CD4-positive, alpha-beta T cell treated with Interleukin-4 for 1 hour (primary cell): ENCODE results near the gene BIRC6.
"Not testable (repeated sequence)": the region's sequence is repeated elsewhere in the genome, so short reads cannot be mapped to it uniquely, and the experiment has no call there.

ENCODE experiments used
- DNase-seq, 2 donors: peaks; one replicate each; pipeline ENCODE4 v3.0.0-alpha.2; 2020 to 2022

Gene BIRC6

GRCh38 chr2:32453242-32454062 is 96.6 kb downstream of the BIRC6 start:
- no peak for DNase-seq

- no peak for DNase-seq
Observed at GRCh38 chr2:32455816-32456215, 99.0 kb downstream of the BIRC6 start.

- no peak for DNase-seq
Observed at GRCh38 chr2:32456808-32457207, 100.0 kb downstream of the BIRC6 start.

GRCh38 chr2:32457814-32458213 is 101.0 kb downstream of the BIRC6 start:
- no peak for DNase-seq

GRCh38 chr2:32460861-32461260 is 104.0 kb downstream of the BIRC6 start:
- not testable (repeated sequence) for DNase-seq

- DNase-seq = no peak
Observed at GRCh38 chr2:32463110-32463509, 106.3 kb downstream of the BIRC6 start.

- no peak for DNase-seq
Observed at GRCh38 chr2:32464431-32464830, 107.6 kb downstream of the BIRC6 start.

GRCh38 chr2:32472605-32473004 is 115.8 kb downstream of the BIRC6 start:
- no peak for DNase-seq

GRCh38 chr2:32474381-32474780 is 117.6 kb downstream of the BIRC6 start:
- no peak for DNase-seq

- no peak for DNase-seq
Observed at GRCh38 chr2:32478889-32479620, 122.2 kb downstream of the BIRC6 start.

- DNase-seq = no peak
Observed at GRCh38 chr2:32479993-32480392, 123.2 kb downstream of the BIRC6 start.

GRCh38 chr2:32482471-32482870 is 125.6 kb downstream of the BIRC6 start:
- no peak for DNase-seq

GRCh38 chr2:32484937-32485336 is 128.1 kb downstream of the BIRC6 start:
- peak; percentile 35 to 56 for DNase-seq

GRCh38 chr2:32485399-32485798 is 128.6 kb downstream of the BIRC6 start:
- DNase-seq = no peak

GRCh38 chr2:32489061-32489460 is 132.2 kb downstream of the BIRC6 start:
- no peak for DNase-seq

GRCh38 chr2:32491346-32491745 is 134.5 kb downstream of the BIRC6 start:
- no peak for DNase-seq

- no peak for DNase-seq
Observed at GRCh38 chr2:32495139-32495538, 138.3 kb downstream of the BIRC6 start.

- peak; percentile 3 to 34 for DNase-seq
Observed at GRCh38 chr2:32496662-32497061, 139.8 kb downstream of the BIRC6 start.

- no peak for DNase-seq
Observed at GRCh38 chr2:32498306-32498705, 141.5 kb downstream of the BIRC6 start.

- no peak for DNase-seq
Observed at GRCh38 chr2:32502941-32503340, 146.1 kb downstream of the BIRC6 start.

GRCh38 chr2:32504877-32505478 is 148.2 kb downstream of the BIRC6 start:
- no peak for DNase-seq

GRCh38 chr2:32506446-32506845 is 149.6 kb downstream of the BIRC6 start:
- DNase-seq = no peak

- no peak for DNase-seq
Observed at GRCh38 chr2:32514946-32515345, 158.1 kb downstream of the BIRC6 start.

GRCh38 chr2:32516567-32516966 is 159.7 kb downstream of the BIRC6 start:
- no peak for DNase-seq
